LNCAP (cell line): ENCODE data around the gene FADS6.

Source experiments
- TF ChIP-seq, protein P1 (sequence below): fragments of 450-650 bp; IDR thresholded peaks from 2 replicates; pipeline ENCODE4 v1.5.1; 2017; ENCODE audit warnings: mild to moderate bottlenecking

The FADS6 gene

DNA sequence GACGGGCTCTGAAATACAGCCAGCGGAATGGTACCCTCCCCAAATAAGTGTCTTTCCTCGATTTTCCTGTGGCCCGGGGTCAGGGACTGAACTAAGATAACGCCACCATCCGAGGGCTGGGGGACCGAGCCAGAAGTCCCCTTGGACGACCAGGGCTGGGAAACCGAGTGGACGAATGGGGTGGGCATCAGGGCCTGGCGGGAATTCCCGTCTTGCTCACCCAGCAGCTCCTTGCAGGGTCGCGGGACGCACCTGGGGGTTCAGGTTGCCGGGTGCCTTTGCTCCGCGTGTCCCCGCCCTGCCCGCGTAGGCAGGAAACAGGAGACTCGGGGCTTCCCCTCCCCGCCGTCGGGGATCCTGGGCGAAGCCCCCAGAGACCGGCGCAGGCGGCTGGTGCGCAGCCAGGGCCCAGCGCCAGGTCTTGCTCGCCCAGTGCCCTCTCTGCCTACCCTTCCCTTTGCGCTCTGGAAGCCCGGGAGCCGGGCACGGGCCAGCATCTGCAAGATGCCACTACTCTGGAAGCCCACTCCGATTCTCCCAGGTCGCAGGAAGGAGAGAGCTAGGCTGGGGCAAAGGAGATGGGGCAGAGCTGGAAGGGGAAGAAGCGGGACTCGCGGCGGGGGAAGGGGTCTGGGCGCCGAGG lies 33.1 kb downstream of the FADS6 start:
- TF ChIP-seq, protein P1, sequence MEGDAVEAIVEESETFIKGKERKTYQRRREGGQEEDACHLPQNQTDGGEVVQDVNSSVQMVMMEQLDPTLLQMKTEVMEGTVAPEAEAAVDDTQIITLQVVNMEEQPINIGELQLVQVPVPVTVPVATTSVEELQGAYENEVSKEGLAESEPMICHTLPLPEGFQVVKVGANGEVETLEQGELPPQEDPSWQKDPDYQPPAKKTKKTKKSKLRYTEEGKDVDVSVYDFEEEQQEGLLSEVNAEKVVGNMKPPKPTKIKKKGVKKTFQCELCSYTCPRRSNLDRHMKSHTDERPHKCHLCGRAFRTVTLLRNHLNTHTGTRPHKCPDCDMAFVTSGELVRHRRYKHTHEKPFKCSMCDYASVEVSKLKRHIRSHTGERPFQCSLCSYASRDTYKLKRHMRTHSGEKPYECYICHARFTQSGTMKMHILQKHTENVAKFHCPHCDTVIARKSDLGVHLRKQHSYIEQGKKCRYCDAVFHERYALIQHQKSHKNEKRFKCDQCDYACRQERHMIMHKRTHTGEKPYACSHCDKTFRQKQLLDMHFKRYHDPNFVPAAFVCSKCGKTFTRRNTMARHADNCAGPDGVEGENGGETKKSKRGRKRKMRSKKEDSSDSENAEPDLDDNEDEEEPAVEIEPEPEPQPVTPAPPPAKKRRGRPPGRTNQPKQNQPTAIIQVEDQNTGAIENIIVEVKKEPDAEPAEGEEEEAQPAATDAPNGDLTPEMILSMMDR, result no peak; the same call in 1 of the 2 replicates

DNA sequence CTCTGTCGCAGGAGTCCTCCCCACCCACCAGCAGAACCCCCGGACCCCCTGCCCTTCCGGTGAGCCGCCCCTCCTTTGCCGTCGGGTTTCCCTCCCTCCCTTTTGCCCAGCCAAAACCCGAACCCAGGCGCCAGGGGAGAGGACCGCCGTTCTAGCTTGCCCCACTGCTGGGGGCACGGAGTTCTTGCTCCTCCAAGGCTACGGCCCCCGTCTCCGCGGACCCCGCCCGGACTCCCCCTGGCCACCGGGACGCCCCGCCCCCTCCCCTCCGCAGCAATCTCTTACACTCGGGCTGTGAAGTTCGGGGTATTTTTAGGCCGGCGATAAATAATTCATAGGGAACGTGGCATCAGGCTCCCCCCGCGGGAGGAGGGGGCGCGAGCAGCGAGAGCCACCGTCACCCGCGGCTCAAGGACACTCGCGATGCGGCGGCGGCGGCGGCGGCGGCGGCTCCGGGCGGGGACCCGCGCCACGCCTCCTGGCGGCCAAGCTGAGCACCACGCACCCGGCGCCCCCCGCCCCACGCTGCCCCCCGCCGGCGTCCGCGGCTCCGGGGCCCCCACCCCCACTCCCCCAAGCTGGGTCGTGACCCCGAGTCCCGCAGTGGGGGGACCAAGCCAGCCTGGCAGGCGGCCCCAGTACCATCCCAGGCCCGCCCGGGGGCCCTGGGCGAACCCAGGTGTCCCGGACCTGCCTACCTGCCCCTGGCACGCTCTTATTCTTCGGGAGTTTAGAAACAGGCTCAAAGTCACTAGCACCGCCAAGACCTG lies 33.8 kb downstream of the FADS6 start, which contains the start of gene GRIN2C:
Gene GRIN2C (minus strand): TSS at position 427 of the 770 bp plus-strand sequence. CDS start 4,793 bp downstream, outside the sequence.
- TF ChIP-seq, protein P1, result peak; percentile 77

DNA sequence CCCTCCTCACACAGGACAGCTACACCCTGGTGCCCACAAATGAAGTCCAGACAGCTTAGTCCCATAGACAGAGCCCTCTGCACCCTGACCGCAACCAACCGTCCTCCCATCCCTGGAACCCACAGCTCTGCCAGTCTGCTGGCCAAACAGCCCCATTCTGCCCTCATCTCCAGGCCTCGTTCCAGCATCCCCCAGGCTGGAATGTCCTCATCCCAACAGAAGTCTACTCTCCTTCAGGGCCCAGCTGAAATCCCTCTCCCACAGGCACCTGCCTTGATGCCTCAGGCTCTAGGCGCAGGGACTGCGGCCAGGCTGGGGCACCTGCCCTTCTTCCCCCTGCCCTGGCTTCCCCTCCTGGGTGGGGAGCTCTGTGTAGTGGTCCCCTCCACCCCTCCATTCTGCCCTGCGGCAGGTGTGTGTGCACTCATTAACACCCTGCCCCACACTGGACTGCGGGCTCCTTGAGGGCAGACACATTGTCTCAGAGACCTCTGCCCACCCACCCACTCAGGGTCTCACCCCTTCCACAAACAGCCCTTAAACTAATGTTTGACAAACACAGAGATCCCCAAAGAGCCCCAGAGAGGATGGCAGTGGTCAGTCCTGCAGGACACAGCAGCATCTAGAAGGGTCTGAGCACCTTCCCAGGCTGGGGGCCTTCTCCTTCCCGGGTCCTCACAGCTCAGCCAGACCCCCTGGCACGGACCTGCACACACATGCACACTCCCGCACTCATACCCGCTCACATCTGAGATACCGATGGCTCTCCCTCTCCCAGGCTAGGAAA lies 34.6 kb downstream of the FADS6 start:
- TF ChIP-seq, protein P1, result no peak

DNA sequence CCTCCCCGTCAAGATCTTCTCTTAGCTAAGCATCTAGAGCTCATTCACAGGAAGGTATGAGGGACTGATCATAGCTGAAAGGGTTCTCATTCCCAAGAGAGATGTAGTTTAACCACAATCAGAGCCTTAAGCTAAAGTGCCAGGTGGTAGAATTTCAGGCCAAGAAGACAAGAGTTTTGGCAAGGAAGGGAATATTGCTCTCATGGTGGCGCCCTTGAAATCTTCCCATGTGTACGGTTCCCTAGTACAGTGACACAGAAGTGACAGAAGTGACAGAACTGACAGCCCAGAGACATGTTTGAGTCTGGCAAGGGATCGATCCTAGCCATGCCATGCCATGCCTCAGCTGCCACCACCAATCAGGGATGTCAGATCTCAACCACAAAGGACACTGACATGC lies 36.2 kb downstream of the FADS6 start:
- TF ChIP-seq, protein P1, result no peak

DNA sequence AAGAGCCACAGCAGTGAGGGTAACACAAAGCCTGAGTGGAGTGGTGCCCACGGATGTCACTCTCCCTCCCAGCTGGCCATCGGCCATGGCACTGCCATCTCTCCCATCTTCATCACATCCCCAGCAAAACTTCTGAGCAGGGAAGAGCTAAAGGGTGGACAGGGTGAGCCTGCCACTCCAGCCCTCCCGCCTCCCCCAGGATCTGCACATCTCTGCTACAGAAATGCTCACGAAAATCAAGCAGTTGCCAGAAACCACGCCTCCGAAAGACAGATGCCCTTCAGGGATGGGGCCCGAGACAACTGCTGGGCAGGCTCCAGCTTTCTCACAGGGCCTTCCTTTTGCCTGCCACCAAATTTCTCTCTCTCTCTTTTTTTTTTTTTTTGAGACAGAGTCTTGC lies 37.3 kb downstream of the FADS6 start:
- TF ChIP-seq, protein P1, result no peak

DNA sequence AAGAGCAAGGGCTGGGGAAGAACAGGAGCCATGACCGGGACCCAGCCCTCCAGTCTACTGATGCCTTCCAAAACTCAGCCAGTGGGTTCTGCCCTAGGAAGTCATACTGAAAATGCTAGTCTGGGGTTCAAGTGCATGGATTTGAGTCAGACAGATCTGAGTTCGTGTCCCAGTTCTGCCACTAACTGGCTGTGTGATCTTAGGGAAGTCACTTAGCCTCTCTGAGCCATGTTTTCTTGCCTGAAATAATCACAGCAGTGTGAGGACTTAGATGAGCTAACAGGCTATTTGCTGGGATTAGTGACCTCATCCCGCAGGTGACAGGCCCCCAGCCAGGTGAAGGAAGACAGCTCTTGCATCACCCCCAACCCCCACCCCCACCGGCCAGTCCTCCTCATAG lies 38.1 kb downstream of the FADS6 start:
- TF ChIP-seq, protein P1, result no peak

DNA sequence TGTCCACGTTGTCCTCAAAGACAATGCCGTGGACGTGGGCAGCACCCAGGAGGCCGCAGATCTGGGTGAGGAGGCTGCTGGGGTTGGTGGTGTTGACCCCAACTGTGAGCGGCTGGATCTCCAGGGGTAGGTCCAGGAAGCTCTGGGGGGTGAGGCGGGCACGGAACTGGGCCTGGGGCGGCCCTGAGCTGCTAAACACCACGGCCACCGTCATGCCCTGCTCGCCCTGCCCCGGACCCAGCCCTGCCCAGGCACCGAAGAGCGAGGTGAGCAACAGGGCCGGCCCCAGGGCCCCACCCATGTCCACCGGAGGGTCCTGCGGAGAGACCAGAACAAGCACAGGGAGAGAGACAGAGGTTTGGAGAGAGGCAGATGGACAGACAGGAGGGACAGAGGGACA lies 38.6 kb downstream of the FADS6 start:
- TF ChIP-seq, protein P1, result no peak
